ENCODE measurements around the gene PRKCA. TPM values are rescaled to one million over a fixed set of nuclear protein-coding genes. Genes with fewer than 3 reads are reported as not detected.

PRKCA gene
- total RNA-seq, 2 donors from 2014 or later = 8.3 to 26.5 TPM

DNA sequence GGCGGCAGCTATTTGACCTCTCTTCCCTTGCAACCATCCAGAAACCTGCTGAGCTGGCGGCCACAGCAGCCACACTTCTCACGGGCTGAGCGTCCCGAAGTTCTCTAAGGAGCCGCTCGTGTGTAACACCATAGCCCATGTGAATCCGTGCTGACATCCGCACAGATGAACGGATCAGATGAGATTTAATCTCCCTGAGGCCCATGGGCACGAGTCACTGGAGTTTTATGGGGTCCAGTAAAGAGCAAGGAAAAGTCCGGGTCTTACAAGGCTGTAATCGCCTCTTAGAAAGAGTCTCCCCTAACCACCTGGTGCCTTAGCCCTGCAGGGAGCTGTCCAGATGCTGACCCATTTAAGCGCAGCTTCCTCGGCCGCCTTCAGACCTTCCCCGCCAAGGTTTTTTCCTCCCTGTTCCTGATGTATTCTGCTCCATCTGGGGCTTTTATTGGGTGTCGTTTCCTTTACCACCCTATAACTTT lies 527.0 kb downstream of the PRKCA start:
- WGBS = 2% methylated on average over 18 of the region's 18 CpGs
- DNase-seq (ENCODE audit: low spot score) = peak; percentile 17
- Histone ChIP-seq H3K27me3 (replicated peaks; ENCODE audit: insufficient read depth) (no peaks in the 10 kb centered on the region), H3K9me3 (no peaks in the 10 kb centered on the region), H3K36me3 (no peaks in the 10 kb centered on the region), H3K27ac (no peak overlapping the region), H3K4me1 (replicated peaks) (no peaks in the 10 kb centered on the region), H3K4me3 (no peak overlapping the region)
- intact Hi-C loops (cut with DNase I) = no loop called here
- TF ChIP-seq POLR2AphosphoS5 (IDR thresholded peaks at IDR 0.05) = no peak
- no peak for TF ChIP-seq POLR2A (IDR thresholded peaks at IDR 0.05)
- TF ChIP-seq, protein P1, sequence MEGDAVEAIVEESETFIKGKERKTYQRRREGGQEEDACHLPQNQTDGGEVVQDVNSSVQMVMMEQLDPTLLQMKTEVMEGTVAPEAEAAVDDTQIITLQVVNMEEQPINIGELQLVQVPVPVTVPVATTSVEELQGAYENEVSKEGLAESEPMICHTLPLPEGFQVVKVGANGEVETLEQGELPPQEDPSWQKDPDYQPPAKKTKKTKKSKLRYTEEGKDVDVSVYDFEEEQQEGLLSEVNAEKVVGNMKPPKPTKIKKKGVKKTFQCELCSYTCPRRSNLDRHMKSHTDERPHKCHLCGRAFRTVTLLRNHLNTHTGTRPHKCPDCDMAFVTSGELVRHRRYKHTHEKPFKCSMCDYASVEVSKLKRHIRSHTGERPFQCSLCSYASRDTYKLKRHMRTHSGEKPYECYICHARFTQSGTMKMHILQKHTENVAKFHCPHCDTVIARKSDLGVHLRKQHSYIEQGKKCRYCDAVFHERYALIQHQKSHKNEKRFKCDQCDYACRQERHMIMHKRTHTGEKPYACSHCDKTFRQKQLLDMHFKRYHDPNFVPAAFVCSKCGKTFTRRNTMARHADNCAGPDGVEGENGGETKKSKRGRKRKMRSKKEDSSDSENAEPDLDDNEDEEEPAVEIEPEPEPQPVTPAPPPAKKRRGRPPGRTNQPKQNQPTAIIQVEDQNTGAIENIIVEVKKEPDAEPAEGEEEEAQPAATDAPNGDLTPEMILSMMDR (IDR thresholded peaks at IDR 0.05) = no peak

DNA sequence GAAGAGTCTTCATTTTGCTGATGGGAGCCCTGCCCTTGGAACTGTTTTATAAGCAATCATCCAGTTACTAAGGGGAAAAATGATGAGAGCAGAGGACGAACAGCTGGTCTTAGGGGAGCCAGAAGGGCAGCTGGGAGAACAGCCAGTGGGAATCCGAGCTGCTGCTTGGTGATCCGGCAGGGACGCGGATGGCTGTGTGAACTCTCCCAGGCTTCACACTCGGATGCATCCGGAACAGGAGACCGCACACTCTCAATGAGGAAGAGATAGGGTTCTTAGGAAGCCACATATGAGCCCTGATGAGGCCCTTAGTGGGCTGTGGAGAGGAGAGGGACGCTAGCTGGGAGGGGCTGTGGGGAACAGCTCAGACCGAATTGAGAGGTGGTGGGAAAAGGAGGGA lies 527.5 kb downstream of the PRKCA start:
- intact Hi-C loops (cut with DNase I) = no loop called here
- no peaks in the 10 kb centered on the region for H3K9me3 ChIP-seq
- no peaks in the 10 kb centered on the region for H3K4me1 ChIP-seq (replicated peaks)
- WGBS = 4% methylated on average over 10 of the region's 10 CpGs
- TF ChIP-seq POLR2AphosphoS5 (IDR thresholded peaks at IDR 0.05) (no peak), POLR2A (IDR thresholded peaks at IDR 0.05) (no peak)
- TF ChIP-seq, protein P1 (IDR thresholded peaks at IDR 0.05) = no peak
- peaks cover 2% of the 10 kb centered on the region for H3K27me3 ChIP-seq (replicated peaks; ENCODE audit: insufficient read depth)
- no peaks in the 10 kb centered on the region for H3K36me3 ChIP-seq
- H3K4me3 ChIP-seq = no peak overlapping the region
- DNase-seq (ENCODE audit: low spot score) = no peak
- H3K27ac ChIP-seq = no peak overlapping the region

DNA sequence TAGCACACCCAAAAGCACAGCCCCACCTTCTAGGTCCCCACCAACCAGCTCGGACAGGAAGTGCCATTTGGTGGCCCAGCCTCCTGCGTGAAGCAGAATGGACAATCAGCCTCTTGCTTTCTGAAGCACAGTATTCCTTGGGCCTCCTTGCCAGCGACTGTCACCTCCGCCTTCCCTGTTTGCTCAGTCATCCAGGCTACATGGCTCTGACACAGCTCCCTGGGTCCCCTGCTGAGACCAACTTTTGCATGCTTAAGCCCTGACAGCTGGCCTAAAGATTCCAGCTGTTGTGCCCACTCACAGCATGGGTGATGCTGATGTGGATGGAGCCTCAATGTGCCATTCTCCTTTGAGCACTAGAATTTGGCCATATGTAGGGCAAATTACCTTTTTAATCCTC lies 528.0 kb downstream of the PRKCA start:
- Histone ChIP-seq H3K36me3 (no peaks in the 10 kb centered on the region), H3K27ac (no peak overlapping the region), H3K27me3 (replicated peaks; ENCODE audit: insufficient read depth) (peaks cover 3% of the 10 kb centered on the region), H3K9me3 (no peaks in the 10 kb centered on the region), H3K4me1 (replicated peaks) (no peaks in the 10 kb centered on the region), H3K4me3 (no peak overlapping the region)
- TF ChIP-seq, protein P1 (IDR thresholded peaks at IDR 0.05) = no peak
- TF ChIP-seq POLR2AphosphoS5 (IDR thresholded peaks at IDR 0.05) = no peak
- no peak for TF ChIP-seq POLR2A (IDR thresholded peaks at IDR 0.05)
- intact Hi-C loops (cut with DNase I) = no loop called here
- DNase-seq (ENCODE audit: low spot score) = no peak
- 13% methylated on average over 4 of the region's 4 CpGs for whole genome bisulfite sequencing

DNA sequence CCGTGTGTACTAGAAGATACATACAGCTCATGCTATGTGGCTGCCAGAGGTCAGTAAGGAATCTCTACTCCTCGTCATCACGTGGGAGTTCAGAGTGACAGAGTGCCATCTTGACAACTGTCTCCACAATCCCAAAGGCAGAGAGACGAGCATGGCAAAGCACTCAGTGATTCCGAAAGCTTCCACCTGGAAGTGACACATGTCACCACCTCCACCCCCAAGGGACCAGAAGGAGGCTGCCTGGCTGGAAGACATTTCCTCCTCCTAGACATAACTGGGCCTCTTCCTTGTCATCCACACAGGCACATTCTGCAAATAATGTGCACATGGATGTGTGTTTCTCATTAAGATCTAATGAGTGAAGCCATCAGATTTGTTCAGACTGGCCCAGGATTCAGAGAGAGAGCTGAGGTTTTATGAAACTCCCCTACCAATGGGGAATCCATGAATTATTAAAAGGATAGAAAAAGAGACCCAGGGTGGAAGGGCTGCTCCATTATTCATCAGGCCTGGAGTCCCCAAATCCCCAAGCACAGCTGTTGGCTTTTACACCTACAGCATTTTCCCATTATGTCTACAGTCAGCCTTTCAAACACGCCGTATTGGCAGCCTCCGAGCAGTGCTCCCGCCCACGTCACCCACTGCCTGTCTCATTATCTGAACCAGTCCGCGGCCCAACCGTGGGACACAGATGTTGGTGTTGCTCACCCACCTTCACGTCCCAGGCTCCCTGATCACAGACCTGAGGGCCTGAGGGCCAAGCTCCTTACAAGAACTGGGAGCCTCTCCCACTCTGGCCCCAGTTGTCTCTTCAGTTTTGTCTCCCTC lies 529.2 kb downstream of the PRKCA start:
- Histone ChIP-seq H3K27me3 (replicated peaks; ENCODE audit: insufficient read depth) (peaks cover 8% of the 10 kb centered on the region), H3K36me3 (no peaks in the 10 kb centered on the region), H3K4me3 (no peak overlapping the region), H3K9me3 (no peaks in the 10 kb centered on the region), H3K4me1 (replicated peaks) (no peaks in the 10 kb centered on the region), H3K27ac (no peak overlapping the region)
- TF ChIP-seq POLR2AphosphoS5 (IDR thresholded peaks at IDR 0.05) = no peak
- no peak for TF ChIP-seq POLR2A (IDR thresholded peaks at IDR 0.05)
- TF ChIP-seq, protein P1 (IDR thresholded peaks at IDR 0.05) = no peak
- 73% methylated on average over 14 of the region's 14 CpGs for WGBS
- DNase-seq (ENCODE audit: low spot score) = no peak
- intact Hi-C loops (cut with DNase I) = no loop called here

DNA sequence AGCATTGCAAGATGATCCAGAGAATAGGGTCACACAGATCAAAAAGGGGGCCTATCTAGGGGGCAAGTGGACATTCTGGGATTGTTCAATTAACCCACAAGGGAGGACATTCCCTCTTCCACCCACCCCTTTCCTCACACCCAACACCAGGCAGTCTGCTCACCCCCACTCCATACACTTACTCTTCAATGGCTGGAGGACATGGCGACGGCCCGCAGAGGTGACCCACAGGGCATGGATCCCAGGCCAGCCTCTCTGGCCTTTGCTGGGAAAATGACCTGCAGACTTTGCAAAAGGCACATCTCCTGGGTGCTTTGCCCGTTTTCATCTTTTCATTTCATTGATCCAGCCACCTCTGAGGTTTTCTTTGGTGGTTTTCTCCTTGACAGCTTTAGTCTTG lies 530.8 kb downstream of the PRKCA start:
- 88% methylated on average over 4 of the region's 4 CpGs for WGBS
- no peak overlapping the region for H3K4me3 ChIP-seq
- DNase-seq (ENCODE audit: low spot score) = no peak
- no peak for TF ChIP-seq POLR2AphosphoS5 (IDR thresholded peaks at IDR 0.05)
- TF ChIP-seq, protein P1 (IDR thresholded peaks at IDR 0.05) = no peak
- no peak for TF ChIP-seq POLR2A (IDR thresholded peaks at IDR 0.05)
- H3K27me3 ChIP-seq (replicated peaks; ENCODE audit: insufficient read depth) = peaks cover 8% of the 10 kb centered on the region
- no peaks in the 10 kb centered on the region for H3K4me1 ChIP-seq (replicated peaks)
- no peak overlapping the region for H3K27ac ChIP-seq
- H3K9me3 ChIP-seq = no peaks in the 10 kb centered on the region
- intact Hi-C loops (cut with DNase I) = no loop called here
- H3K36me3 ChIP-seq = no peaks in the 10 kb centered on the region

Data from prostate gland (tissue), 2 donors.